Osteocyte (in vitro differentiated cells): ENCODE results near the gene TSSK3. TPM values are rescaled to one million over a fixed set of nuclear protein-coding genes. Genes with fewer than 3 reads are reported as not detected.

ENCODE experiments used
- DNase-seq: peaks from one replicate; pipeline ENCODE4 v3.0.0; 2021; ENCODE audit warnings: mixed read lengths; ENCODE audit not compliant: unreplicated experiment; ENCODE audit errors: extremely low spot score
- H3K27ac Mint-ChIP-seq: one replicate; pipeline ENCODE4 v1.8.0; 2021; ENCODE audit warnings: mild to moderate bottlenecking, mixed read lengths; ENCODE audit not compliant: unreplicated experiment
- H3K27me3 Mint-ChIP-seq: one replicate; pipeline ENCODE4 v1.8.0; 2021; ENCODE audit warnings: mixed read lengths; ENCODE audit not compliant: unreplicated experiment
- H3K36me3 Mint-ChIP-seq: one replicate; pipeline ENCODE4 v1.8.0; 2021; ENCODE audit warnings: mixed read lengths; ENCODE audit not compliant: unreplicated experiment
- H3K4me1 Mint-ChIP-seq: one replicate; pipeline ENCODE4 v1.8.0; 2021; ENCODE audit warnings: mixed read lengths; ENCODE audit not compliant: unreplicated experiment
- H3K4me3 Mint-ChIP-seq: one replicate; pipeline ENCODE4 v1.8.0; 2021; ENCODE audit warnings: mild to moderate bottlenecking, moderate library complexity, mixed read lengths; ENCODE audit not compliant: unreplicated experiment
- H3K9me3 Mint-ChIP-seq: one replicate; pipeline ENCODE4 v1.8.0; 2021; ENCODE audit warnings: mixed read lengths; ENCODE audit not compliant: unreplicated experiment
- CTCF ChIP-seq: fragments of 200-600 bp; sonication (generic); IDR thresholded peaks from 2 replicates; pipeline ENCODE4 v1.5.0; 2021; ENCODE audit warnings: antibody characterized with exemption, mild to moderate bottlenecking, moderate library complexity
- total RNA-seq: library from RNA; stranded (reverse); gene quantifications from 2 replicates; pipeline ENCODE4 v1.2.1, GENCODE V29; 2021

Gene TSSK3
- total RNA-seq, 1 donor from 2014 or later = 3.5 TPM

GRCh38 chr1:32335790-32336590 lies 26.3 kb upstream of the TSSK3 start, which contains the start of gene MARCKSL1:
Gene MARCKSL1 (minus strand): TSS chr1:32336233. CDS start chr1:32336033, 200 bp downstream.
- Mint-ChIP-seq H3K9me3 (no peaks in the 10 kb centered on the region), H3K27ac (peak within 1 kb of the TSS; percentile 71), H3K36me3 (peaks cover 18% of the 10 kb centered on the region), H3K27me3 (no peaks in the 10 kb centered on the region), H3K4me1 (peaks cover 30% of the 10 kb centered on the region), H3K4me3 (peak within 1 kb of the TSS; percentile 92)
- DNase-seq = peak; percentile 93
- no peak for TF ChIP-seq CTCF

- DNase-seq = no peak
- peaks cover 30% of the 10 kb centered on the region for H3K4me1 Mint-ChIP-seq
- no peaks in the 10 kb centered on the region for H3K27me3 Mint-ChIP-seq
- TF ChIP-seq CTCF = no peak
- H3K9me3 Mint-ChIP-seq = no peaks in the 10 kb centered on the region
- H3K27ac Mint-ChIP-seq = no peak overlapping the region
- H3K4me3 Mint-ChIP-seq = peak overlapping the region; percentile 51
- peaks cover 14% of the 10 kb centered on the region for H3K36me3 Mint-ChIP-seq
Observed at GRCh38 chr1:32336591-32336932, 25.8 kb upstream of the TSSK3 start.

GRCh38 chr1:32336963-32337675 lies 25.2 kb upstream of the TSSK3 start:
- TF ChIP-seq CTCF = no peak
- no peak overlapping the region for H3K27ac Mint-ChIP-seq
- no peaks in the 10 kb centered on the region for H3K27me3 Mint-ChIP-seq
- DNase-seq = no peak
- no peaks in the 10 kb centered on the region for H3K9me3 Mint-ChIP-seq
- H3K4me3 Mint-ChIP-seq = peak overlapping the region; percentile 51
- H3K4me1 Mint-ChIP-seq = peaks cover 29% of the 10 kb centered on the region
- H3K36me3 Mint-ChIP-seq = peaks cover 9% of the 10 kb centered on the region

- H3K4me1 Mint-ChIP-seq = peaks cover 29% of the 10 kb centered on the region
- no peak overlapping the region for H3K27ac Mint-ChIP-seq
- no peaks in the 10 kb centered on the region for H3K27me3 Mint-ChIP-seq
- H3K4me3 Mint-ChIP-seq = no peak overlapping the region
- TF ChIP-seq CTCF = no peak
- no peak for DNase-seq
- peaks cover 9% of the 10 kb centered on the region for H3K36me3 Mint-ChIP-seq
- no peaks in the 10 kb centered on the region for H3K9me3 Mint-ChIP-seq
Observed at GRCh38 chr1:32337855-32338636, 24.3 kb upstream of the TSSK3 start.
